ENCODE data around the gene LLGL2. TPM values are rescaled to one million over a fixed set of nuclear protein-coding genes. Genes with fewer than 3 reads are reported as not detected.

LLGL2 gene
- total RNA-seq, 1 experiment from 2014 or later = 165 TPM

DNA sequence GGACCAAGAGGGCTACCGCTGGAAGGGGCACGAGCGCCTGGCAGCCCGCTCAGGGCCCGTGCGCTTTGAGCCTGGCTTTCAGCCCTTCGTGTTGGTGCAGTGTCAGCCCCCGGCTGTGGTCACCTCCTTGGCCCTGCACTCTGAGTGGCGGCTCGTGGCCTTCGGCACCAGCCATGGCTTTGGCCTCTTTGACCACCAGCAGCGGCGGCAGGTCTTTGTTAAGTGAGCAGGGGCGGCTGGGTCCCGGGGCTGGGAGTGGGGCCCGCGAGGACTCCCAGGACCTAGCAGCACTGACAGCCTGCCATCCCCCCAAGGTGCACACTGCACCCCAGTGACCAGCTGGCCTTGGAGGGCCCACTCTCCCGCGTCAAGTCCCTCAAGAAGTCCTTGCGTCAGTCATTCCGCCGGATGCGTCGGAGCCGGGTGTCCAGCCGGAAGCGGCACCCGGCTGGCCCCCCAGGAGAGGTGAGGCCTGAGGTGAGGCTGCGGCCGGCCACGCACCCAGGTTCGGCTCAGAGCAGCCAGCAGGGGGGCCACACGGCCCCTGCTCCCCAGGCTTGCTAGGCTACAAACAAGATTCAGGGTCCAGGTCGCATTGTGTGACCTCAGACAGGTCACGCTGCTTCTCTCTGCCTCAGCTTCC lies 44.7 kb downstream of the LLGL2 start:
- peaks cover 2% of the 10 kb centered on the region for H3K36me3 ChIP-seq (ENCODE audit: control insufficient read depth, insufficient read depth, low read length)
- H3K4me3 Mint-ChIP-seq (ENCODE audit: unreplicated experiment) = no peak overlapping the region
- TF ChIP-seq, protein P1, sequence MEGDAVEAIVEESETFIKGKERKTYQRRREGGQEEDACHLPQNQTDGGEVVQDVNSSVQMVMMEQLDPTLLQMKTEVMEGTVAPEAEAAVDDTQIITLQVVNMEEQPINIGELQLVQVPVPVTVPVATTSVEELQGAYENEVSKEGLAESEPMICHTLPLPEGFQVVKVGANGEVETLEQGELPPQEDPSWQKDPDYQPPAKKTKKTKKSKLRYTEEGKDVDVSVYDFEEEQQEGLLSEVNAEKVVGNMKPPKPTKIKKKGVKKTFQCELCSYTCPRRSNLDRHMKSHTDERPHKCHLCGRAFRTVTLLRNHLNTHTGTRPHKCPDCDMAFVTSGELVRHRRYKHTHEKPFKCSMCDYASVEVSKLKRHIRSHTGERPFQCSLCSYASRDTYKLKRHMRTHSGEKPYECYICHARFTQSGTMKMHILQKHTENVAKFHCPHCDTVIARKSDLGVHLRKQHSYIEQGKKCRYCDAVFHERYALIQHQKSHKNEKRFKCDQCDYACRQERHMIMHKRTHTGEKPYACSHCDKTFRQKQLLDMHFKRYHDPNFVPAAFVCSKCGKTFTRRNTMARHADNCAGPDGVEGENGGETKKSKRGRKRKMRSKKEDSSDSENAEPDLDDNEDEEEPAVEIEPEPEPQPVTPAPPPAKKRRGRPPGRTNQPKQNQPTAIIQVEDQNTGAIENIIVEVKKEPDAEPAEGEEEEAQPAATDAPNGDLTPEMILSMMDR (IDR thresholded peaks at IDR 0.05; ENCODE audit: insufficient read depth in 1 of 2, low read depth in 1 of 2, low read length in 1 of 2, severe bottlenecking in 1 of 2, unreplicated experiment in 1 of 2) = no peak
- H3K4me1 Mint-ChIP-seq (ENCODE audit: low read depth, unreplicated experiment) = no peaks in the 10 kb centered on the region
- no peak for DNase-seq
- H3K36me3 Mint-ChIP-seq (ENCODE audit: insufficient read depth, unreplicated experiment) = peaks cover 71% of the 10 kb centered on the region
- H3K4me3 ChIP-seq (ENCODE audit: low read depth, low read length) = no peak overlapping the region
- H3K27me3 Mint-ChIP-seq (ENCODE audit: insufficient read depth, unreplicated experiment) = no peaks in the 10 kb centered on the region
- H3K27ac Mint-ChIP-seq (ENCODE audit: unreplicated experiment) = no peak overlapping the region
- intact Hi-C loops (cut with micrococcal nuclease; ENCODE audit: unreplicated experiment) = no loop called here
- no TSS peak for BruUV-seq (replicated peaks)
- H3K9me3 ChIP-seq = no peaks in the 10 kb centered on the region
- ChIA-PET CTCF (interaction anchor here (0.6 kb wide), 1 partner anchor 60 kb away, joined by 5 read pairs; no protein-coding TSS in a partner anchor), POLR2A (interaction anchor here (0.5 to 0.6 kb wide), 2 partner anchors 45 to 71 kb away, joined by 3 read pairs; partner anchors contain the start of gene LLGL2)
- no peaks in the 10 kb centered on the region for H3K27me3 ChIP-seq (replicated peaks; ENCODE audit: control insufficient read depth, insufficient read depth, low read length)
- H3K4me1 ChIP-seq = peaks cover 4% of the 10 kb centered on the region; the same call in 1 of the 2 replicates
- H3K9me3 Mint-ChIP-seq (ENCODE audit: unreplicated experiment) = no peaks in the 10 kb centered on the region

DNA sequence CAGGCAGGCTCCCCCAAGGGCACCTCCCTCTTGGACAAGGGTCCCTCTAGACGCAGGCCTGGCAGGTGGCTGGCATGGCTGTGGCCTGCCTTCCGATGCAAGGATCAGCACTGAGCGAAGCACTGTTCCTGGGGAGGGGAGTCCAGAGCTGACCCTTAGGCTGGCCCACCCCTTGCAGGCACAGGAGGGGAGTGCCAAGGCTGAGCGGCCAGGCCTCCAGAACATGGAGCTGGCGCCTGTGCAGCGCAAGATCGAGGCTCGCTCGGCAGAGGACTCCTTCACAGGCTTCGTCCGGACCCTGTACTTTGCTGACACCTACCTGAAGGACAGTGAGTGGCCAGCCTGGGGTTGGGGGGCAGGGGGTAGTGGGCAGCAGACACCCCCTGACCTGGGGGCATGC lies 45.3 kb downstream of the LLGL2 start:
- H3K9me3 ChIP-seq = no peaks in the 10 kb centered on the region
- TF ChIP-seq, protein P1 (IDR thresholded peaks at IDR 0.05; ENCODE audit: insufficient read depth in 1 of 2, low read depth in 1 of 2, low read length in 1 of 2, severe bottlenecking in 1 of 2, unreplicated experiment in 1 of 2) = no peak
- no peaks in the 10 kb centered on the region for H3K4me1 Mint-ChIP-seq (ENCODE audit: low read depth, unreplicated experiment)
- peaks cover 2% of the 10 kb centered on the region for H3K36me3 ChIP-seq (ENCODE audit: control insufficient read depth, insufficient read depth, low read length)
- POLR2A ChIA-PET = no interaction called here
- no peaks in the 10 kb centered on the region for H3K27me3 ChIP-seq (replicated peaks; ENCODE audit: control insufficient read depth, insufficient read depth, low read length)
- H3K4me3 Mint-ChIP-seq (ENCODE audit: unreplicated experiment) = no peak overlapping the region
- intact Hi-C loops (cut with micrococcal nuclease; ENCODE audit: unreplicated experiment) = no loop called here
- no peaks in the 10 kb centered on the region for H3K9me3 Mint-ChIP-seq (ENCODE audit: unreplicated experiment)
- CTCF ChIA-PET = interaction anchor here (0.5 kb wide), 1 partner anchor 507 kb away, joined by 4 read pairs; no protein-coding TSS in a partner anchor
- DNase-seq = no peak
- peaks cover 71% of the 10 kb centered on the region for H3K36me3 Mint-ChIP-seq (ENCODE audit: insufficient read depth, unreplicated experiment)
- H3K27ac Mint-ChIP-seq (ENCODE audit: unreplicated experiment) = no peak overlapping the region
- no peaks in the 10 kb centered on the region; the same call in 1 of the 2 replicates for H3K4me1 ChIP-seq
- no peak overlapping the region for H3K4me3 ChIP-seq (ENCODE audit: low read depth, low read length)
- no TSS peak for BruUV-seq (replicated peaks)
- no peaks in the 10 kb centered on the region for H3K27me3 Mint-ChIP-seq (ENCODE audit: insufficient read depth, unreplicated experiment)

DNA sequence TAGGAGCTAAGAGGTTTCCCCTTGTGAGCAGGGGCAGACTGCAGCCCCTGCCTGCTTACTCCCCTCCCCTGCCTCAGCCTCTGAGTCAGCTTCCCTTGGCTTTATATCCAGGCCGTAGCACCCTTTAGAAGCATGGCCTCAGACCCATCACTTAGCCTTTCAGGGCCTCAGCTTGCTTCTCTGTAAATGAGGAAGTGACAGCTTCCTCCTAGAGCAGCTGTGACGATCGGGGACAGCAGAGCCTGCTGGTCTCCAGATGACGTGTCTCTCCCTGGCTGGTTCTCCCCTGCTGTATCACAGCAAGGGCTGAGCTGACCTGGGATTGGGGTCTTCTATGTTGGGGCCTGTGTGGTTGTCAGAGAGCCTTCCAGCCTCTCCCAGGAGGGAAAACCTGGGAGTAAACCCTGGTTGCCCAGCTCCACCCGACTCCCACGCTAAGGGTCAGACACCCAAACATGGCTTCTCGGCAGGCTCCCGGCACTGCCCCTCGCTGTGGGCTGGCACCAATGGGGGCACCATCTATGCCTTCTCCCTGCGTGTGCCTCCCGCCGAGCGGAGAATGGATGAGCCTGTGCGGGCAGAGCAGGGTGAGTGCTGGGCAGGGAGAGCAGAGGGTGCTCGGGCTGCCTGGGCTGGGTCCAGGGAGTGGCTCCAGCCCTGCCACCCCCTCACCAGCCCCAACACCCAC lies 45.8 kb downstream of the LLGL2 start:
- TF ChIP-seq, protein P1 (IDR thresholded peaks at IDR 0.05; ENCODE audit: insufficient read depth in 1 of 2, low read depth in 1 of 2, low read length in 1 of 2, severe bottlenecking in 1 of 2, unreplicated experiment in 1 of 2) = no peak
- Histone ChIP-seq H3K9me3 (no peaks in the 10 kb centered on the region), H3K36me3 (ENCODE audit: control insufficient read depth, insufficient read depth, low read length) (peaks cover 2% of the 10 kb centered on the region), H3K4me3 (ENCODE audit: low read depth, low read length) (no peak overlapping the region), H3K4me1 (peaks cover 3% of the 10 kb centered on the region), H3K27me3 (replicated peaks; ENCODE audit: control insufficient read depth, insufficient read depth, low read length) (no peaks in the 10 kb centered on the region)
- intact Hi-C loops (cut with micrococcal nuclease; ENCODE audit: unreplicated experiment) = no loop called here
- no TSS peak for BruUV-seq (replicated peaks)
- no peak for DNase-seq
- ChIA-PET POLR2A (no interaction called here), CTCF (interaction anchor here (0.5 kb wide), 1 partner anchor 506 kb away, joined by 4 read pairs; no protein-coding TSS in a partner anchor)
- no peaks in the 10 kb centered on the region for H3K4me1 Mint-ChIP-seq (ENCODE audit: low read depth, unreplicated experiment)
- no peaks in the 10 kb centered on the region for H3K27me3 Mint-ChIP-seq (ENCODE audit: insufficient read depth, unreplicated experiment)
- no peaks in the 10 kb centered on the region for H3K9me3 Mint-ChIP-seq (ENCODE audit: unreplicated experiment)
- peaks cover 69% of the 10 kb centered on the region for H3K36me3 Mint-ChIP-seq (ENCODE audit: insufficient read depth, unreplicated experiment)
- no peak overlapping the region for H3K4me3 Mint-ChIP-seq (ENCODE audit: unreplicated experiment)
- peak overlapping the region; percentile 7 for H3K27ac Mint-ChIP-seq (ENCODE audit: unreplicated experiment)

All from Caco-2 (cell line).